GM10266 (cell line): ENCODE results near the gene DMKN.

Experiments used
- DNase-seq: peaks from one replicate; pipeline ENCODE4 v3.0.0; 2012; ENCODE audit errors: extremely low spot score
- CTCF ChIP-seq: IDR thresholded peaks from 2 replicates; pipeline ENCODE4 v1.5.1; 2012; ENCODE audit warnings: mild to moderate bottlenecking, low read depth; ENCODE audit not compliant: control insufficient read depth, insufficient read depth; ENCODE audit errors: missing control alignments

DMKN gene

DNA sequence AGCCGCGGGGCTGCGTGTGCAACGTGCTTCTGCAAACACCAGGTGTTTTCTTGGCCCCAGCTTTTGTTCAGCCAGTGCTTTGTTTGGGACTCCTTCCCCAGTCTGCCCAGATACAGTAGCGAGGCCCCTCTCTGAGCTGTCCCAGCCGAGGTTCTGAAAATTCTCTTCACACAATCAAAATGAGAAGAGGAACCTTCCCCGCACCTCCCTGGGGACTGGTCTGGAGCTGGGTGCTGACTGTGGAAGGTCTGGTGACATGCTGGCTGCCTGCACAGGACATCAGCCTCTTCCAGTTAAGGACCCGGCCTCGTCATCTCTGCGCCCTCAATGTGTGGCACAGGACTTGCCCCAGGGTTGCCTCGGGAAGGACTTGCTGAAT lies 45.8 kb upstream of the DMKN start:
- TF ChIP-seq CTCF = no peak
- peak; percentile 74 for DNase-seq

DNA sequence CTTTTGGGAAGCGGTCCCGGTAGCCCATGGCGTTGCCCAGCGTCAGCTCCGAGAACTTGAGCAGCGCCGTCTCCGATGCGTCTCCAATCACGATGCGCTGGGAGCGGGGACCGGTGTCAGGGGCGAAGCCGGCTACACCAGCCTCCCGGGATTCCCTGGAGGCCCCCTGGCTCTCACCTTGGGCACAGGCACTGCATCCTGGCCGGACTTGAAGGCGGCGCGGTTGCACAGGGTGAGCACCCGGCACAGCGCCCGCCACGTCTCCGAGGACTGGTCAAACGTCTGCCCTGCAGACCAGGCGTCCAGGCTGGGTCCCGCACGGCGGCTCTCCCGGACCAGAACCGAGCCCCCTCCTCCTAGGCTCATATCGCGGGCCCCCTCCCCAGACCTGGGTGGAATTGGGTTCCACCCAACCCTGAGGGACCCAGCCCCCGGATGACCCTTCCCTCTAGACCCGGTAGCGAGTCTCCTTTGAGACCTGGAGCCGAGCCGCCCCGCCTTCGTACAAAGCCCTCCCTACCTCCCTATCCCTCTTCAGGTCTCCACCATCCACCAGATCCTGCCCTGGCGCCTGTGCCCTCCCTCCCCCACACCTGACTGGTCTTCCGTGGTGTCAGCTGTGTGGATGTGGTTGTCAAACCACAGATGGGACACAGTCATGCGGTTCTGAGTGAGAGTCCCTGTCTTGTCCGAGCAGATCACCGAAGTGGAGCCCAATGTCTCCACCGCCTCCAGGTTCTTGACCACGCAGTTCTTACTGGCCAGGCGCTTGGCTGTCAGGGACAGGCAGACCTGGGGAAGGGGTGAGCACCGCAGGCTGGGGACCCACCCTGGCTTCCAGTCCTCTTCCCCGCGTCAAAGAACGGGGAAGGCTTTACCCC lies 45.2 kb upstream of the DMKN start:
- TF ChIP-seq CTCF = no peak
- DNase-seq = no peak

GRCh38 chr19:35557539-35558399 lies 44.3 kb upstream of the DMKN start:
- DNase-seq = peak; percentile 77
- no peak for TF ChIP-seq CTCF

DNA sequence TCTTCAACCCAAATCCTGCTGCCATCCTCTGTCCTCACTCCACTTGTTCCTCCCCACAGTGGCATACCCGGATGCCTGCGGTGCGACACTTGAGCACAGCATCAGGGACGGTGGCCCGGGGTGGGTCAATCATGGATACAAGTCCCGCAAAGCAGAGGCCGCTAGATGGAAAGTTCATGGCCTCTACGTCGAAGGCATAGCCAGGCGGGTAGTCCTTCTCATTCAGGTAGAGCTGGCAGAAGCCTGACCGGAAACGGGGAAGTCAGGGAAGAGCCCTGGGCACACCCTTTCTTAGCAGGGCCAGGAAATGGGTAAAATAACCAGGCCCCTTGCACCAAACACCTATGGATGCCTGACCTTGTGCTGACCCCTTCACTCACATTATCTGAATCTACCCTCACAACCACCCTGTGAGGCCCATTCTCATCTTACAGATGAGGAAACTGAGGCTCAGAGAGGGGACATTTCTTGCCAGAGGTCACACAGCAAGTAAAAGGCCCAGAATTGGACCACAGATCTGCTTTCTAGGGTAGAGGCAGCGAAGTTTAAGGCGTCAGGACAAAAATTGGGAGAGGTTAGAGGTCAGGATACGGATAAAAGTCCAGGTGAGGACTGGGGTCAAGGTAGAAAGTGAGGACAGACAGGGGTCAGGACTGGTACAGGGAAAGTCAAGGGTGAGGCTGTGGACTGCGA lies 43.5 kb upstream of the DMKN start:
- DNase-seq = no peak
- no peak for TF ChIP-seq CTCF

DNA sequence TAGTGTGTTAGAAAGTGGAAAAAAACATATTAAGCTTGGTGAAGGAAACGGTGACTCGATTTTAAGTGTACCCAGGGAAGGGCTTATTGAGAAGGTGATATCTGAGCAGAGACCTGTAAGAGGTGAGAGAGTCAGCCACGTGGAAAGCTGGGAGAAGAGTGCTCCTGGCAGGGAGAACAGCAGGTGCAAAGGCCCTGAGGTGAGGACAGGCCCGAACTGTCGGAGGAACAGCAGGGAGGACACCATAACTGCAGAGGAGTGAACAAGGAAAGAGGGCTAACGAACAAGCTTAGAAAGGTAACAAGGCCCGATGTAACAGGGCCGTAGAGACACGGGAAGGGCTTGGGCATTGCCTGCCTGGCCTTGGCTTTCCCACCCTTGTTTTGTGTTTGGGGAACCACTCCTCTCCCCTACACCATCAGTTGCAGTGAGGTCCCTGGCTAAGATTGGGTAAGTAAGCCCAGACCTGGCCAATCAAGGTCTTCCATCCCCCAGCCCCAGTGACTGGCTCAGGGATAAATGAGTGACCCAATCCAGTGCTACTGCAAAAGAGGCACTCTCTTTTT lies 42.7 kb upstream of the DMKN start:
- TF ChIP-seq CTCF = no peak
- DNase-seq = no peak

- DNase-seq = no peak
- peak; percentile 34 for TF ChIP-seq CTCF
These were observed 42.0 kb upstream of the DMKN start for GRCh38 chr19:35555301-35556005.
